HG03342 (cell line): Measurements from ENCODE around the gene LRMDA.
"Not testable (repeated sequence)": the region's sequence is repeated elsewhere in the genome, so short reads cannot be mapped to it uniquely, and the experiment has no call there.

ENCODE experiments used
- ATAC-seq: cut with Tn5 transposase; IDR thresholded peaks from one replicate; pipeline ENCODE4 v1.9.1; 2021; ENCODE audit warnings: mild to moderate bottlenecking, moderate library complexity; ENCODE audit not compliant: unreplicated experiment

Gene LRMDA

GRCh38 chr10:76126607-76127527, 695.4 kb downstream of the LRMDA start:
- no peak for ATAC-seq

- no peak for ATAC-seq
Measured at GRCh38 chr10:76127984-76128589, 696.7 kb downstream of the LRMDA start.

GRCh38 chr10:76129213-76129612, 697.8 kb downstream of the LRMDA start:
- no peak for ATAC-seq

GRCh38 chr10:76130892-76131291, 699.5 kb downstream of the LRMDA start:
- no peak for ATAC-seq

GRCh38 chr10:76133597-76134255, 702.3 kb downstream of the LRMDA start:
- no peak for ATAC-seq

GRCh38 chr10:76136961-76137360, 705.5 kb downstream of the LRMDA start:
- no peak for ATAC-seq

- no peak for ATAC-seq
Measured at GRCh38 chr10:76138286-76138685, 706.9 kb downstream of the LRMDA start.

- ATAC-seq = no peak
Measured at GRCh38 chr10:76138906-76139305, 707.5 kb downstream of the LRMDA start.

- no peak for ATAC-seq
Measured at GRCh38 chr10:76139431-76139830, 708.0 kb downstream of the LRMDA start.

GRCh38 chr10:76141376-76141775, 710.0 kb downstream of the LRMDA start:
- no peak for ATAC-seq

GRCh38 chr10:76148217-76148616, 716.8 kb downstream of the LRMDA start:
- not testable (repeated sequence) for ATAC-seq

- ATAC-seq = no peak
Measured at GRCh38 chr10:76149182-76149581, 717.8 kb downstream of the LRMDA start.

GRCh38 chr10:76149602-76150138, 718.2 kb downstream of the LRMDA start:
- no peak for ATAC-seq

- ATAC-seq = no peak
Measured at GRCh38 chr10:76150139-76150875, 718.9 kb downstream of the LRMDA start.

- no peak for ATAC-seq
Measured at GRCh38 chr10:76150876-76151288, 719.5 kb downstream of the LRMDA start.

- ATAC-seq = no peak
Measured at GRCh38 chr10:76152186-76152585, 720.8 kb downstream of the LRMDA start.

- ATAC-seq = no peak
Measured at GRCh38 chr10:76155961-76156360, 724.5 kb downstream of the LRMDA start.

- no peak for ATAC-seq
Measured at GRCh38 chr10:76160446-76161300, 729.2 kb downstream of the LRMDA start.

GRCh38 chr10:76161301-76161582, 729.8 kb downstream of the LRMDA start:
- no peak for ATAC-seq

- ATAC-seq = no peak
Measured at GRCh38 chr10:76168437-76168836, 737.0 kb downstream of the LRMDA start.
